K562 (cell line): ENCODE data around the gene CNTRL. TPM values are rescaled to one million over a fixed set of nuclear protein-coding genes. Genes with fewer than 3 reads are reported as not detected.

Experiments
- ATAC-seq: fragments of 200-7000 bp; cut with Tn5 transposase; 3 replicates; pipeline ENCODE4 v1.9.1; 2020; ENCODE audit warnings: moderate library complexity
- Bru-seq: library from RNA; stranded (reverse); fragments of 400-500 nt; gene quantifications from one replicate; lab custom pipeline; 2021; lab: Mats Ljungman, UMichigan
- BruChase-seq, 2 experiments: library from RNA; stranded (reverse); fragments of 400-500 nt; gene quantifications; one replicate each; lab custom pipeline; 2021; lab: Mats Ljungman, UMichigan
- BruUV-seq: library from RNA; stranded (reverse); fragments of 400-500 nt; replicated peaks from 2 replicates; lab custom pipeline; 2021; lab: Mats Ljungman, UMichigan
- CTCF ChIA-PET: fragments of 300-600 bp; formaldehyde crosslinking; extraction: SDS; loops from one replicate; lab custom pipeline; 2021; ENCODE audit warnings: low intra/inter-chr PET ratio; lab: Yijun Ruan, JAX
- POLR2A ChIA-PET: fragments of 300-600, 350-650 bp; sonication (Branson Sonifier 250); formaldehyde crosslinking; extraction: SDS; loops from one replicate; lab custom pipeline; 2021; ENCODE audit warnings: antibody characterized with exemption, inconsistent platforms; lab: Yijun Ruan, JAX
- DNase-seq, 4 experiments: peaks; one replicate each; pipeline versions ENCODE4 v3.0.0 to v3.0.0-alpha.2; 2011 to 2018; ENCODE audit warnings: low spot score in 3 of 4, mixed read lengths in 3 of 4; ENCODE audit errors: extremely low read depth in 1 of 4
- FAIRE-seq: peaks from 2 replicates; lab custom pipeline; 2011; peaks lifted over from hg19 to GRCh38; lab: Jason Lieb, UNC
- H2AFZ ChIP-seq: 2 replicates; pipeline ENCODE4 v1.6.0; 2011; ENCODE audit warnings: low read depth, low read length, control low read depth, inconsistent platforms
- H3K27ac ChIP-seq: fragments of 200-600 bp; 3 replicates; pipeline ENCODE4 v1.8.0; 2011; ENCODE audit warnings: low read depth, mild to moderate bottlenecking, control low read depth, inconsistent platforms, low read length, moderate library complexity, mixed read lengths; ENCODE audit errors: extremely low read depth
- H3K27me3 ChIP-seq, 2 experiments: fragments of 300-600 bp in 1 of 2; 2 replicates in 1 of 2; 3 replicates in 1 of 2; pipeline versions ENCODE4 v1.6.0 to v1.8.0; 2011; ENCODE audit warnings: inconsistent platforms in 2 of 2, low read length in 2 of 2, mild to moderate bottlenecking in 1 of 2, mixed read lengths in 1 of 2, moderate library complexity in 1 of 2; ENCODE audit not compliant: control insufficient read depth in 2 of 2, insufficient read depth in 2 of 2
- H3K36me3 ChIP-seq: fragments of 300-600 bp; 3 replicates; pipeline ENCODE4 v1.8.0; 2011; ENCODE audit warnings: mild to moderate bottlenecking, low read length, inconsistent platforms; ENCODE audit not compliant: control insufficient read depth, insufficient read depth
- H3K4me1 ChIP-seq, 2 experiments: fragments of 200-600 bp in 1 of 2; replicated peaks in 1 of 2; 2 replicates in 1 of 2; 3 replicates in 1 of 2; pipeline versions ENCODE4 v1.5.1 to v1.8.0; 2011; ENCODE audit warnings: inconsistent platforms in 2 of 2, low read length in 2 of 2, mild to moderate bottlenecking in 1 of 2, mixed read lengths in 1 of 2, moderate library complexity in 1 of 2; ENCODE audit not compliant: control insufficient read depth in 2 of 2, insufficient read depth in 2 of 2
- H3K4me2 ChIP-seq: 2 replicates; pipeline ENCODE4 v1.6.1; 2011; ENCODE audit warnings: low read length, control low read depth, inconsistent platforms, mixed read lengths; ENCODE audit not compliant: insufficient read depth
- H3K4me3 ChIP-seq: fragments of 200-600 bp; sonication (generic), shearing (Covaris generic); 2 replicates; pipeline ENCODE4 v1.5.1; 2016; ENCODE audit warnings: control low read depth, inconsistent platforms
- H3K79me2 ChIP-seq: fragments of 200-600 bp; 3 replicates; pipeline ENCODE4 v1.8.0; 2011; ENCODE audit warnings: low read length, inconsistent platforms; ENCODE audit not compliant: control insufficient read depth, insufficient read depth
- H3K9ac ChIP-seq, 2 experiments: 2 replicates each; pipeline versions ENCODE4 v1.6.0 to v1.6.1; 2011; ENCODE audit warnings: low read depth in 2 of 2, low read length in 2 of 2, control low read depth in 1 of 2, inconsistent platforms in 1 of 2, mild to moderate bottlenecking in 1 of 2, mixed read lengths in 1 of 2; ENCODE audit not compliant: insufficient read depth in 1 of 2
- H3K9me1 ChIP-seq: one replicate; pipeline ENCODE4 v1.6.0; 2011; ENCODE audit warnings: inconsistent platforms, mild to moderate bottlenecking, low read length, moderate library complexity; ENCODE audit not compliant: control insufficient read depth, insufficient read depth
- H3K9me3 ChIP-seq: replicated peaks from 2 replicates; pipeline ENCODE4 v1.5.1; 2011; ENCODE audit warnings: low read depth, low read length, inconsistent platforms; ENCODE audit not compliant: control insufficient read depth, insufficient read depth
- H4K20me1 ChIP-seq: replicated peaks from 2 replicates; pipeline ENCODE4 v1.6.1; 2011; ENCODE audit warnings: low read length, inconsistent platforms, mixed read lengths; ENCODE audit not compliant: control insufficient read depth, insufficient read depth
- ERF ChIP-seq: fragments of 450-650 bp; formaldehyde crosslinking; IDR thresholded peaks from 2 replicates; pipeline ENCODE4 v1.4.0; 2020; ENCODE audit warnings: mild to moderate bottlenecking, mixed read lengths
- NFIC ChIP-seq: fragments of 450-650 bp; IDR thresholded peaks from 2 replicates; pipeline ENCODE4 v1.6.1; 2017; ENCODE audit warnings: mild to moderate bottlenecking, inconsistent platforms
- SNRNP70 ChIP-seq: fragments of 200-400 bp; formaldehyde crosslinking; optimal IDR thresholded peaks from 2 replicates; pipeline ENCODE3; 2017; ENCODE audit warnings: low read depth, low read length
- TAF7 ChIP-seq: fragments of 450-650 bp; IDR thresholded peaks from 2 replicates; pipeline ENCODE4 v1.6.1; 2016; ENCODE audit warnings: missing genetic modification characterization, missing compliant biosample characterization
- ZNF311 ChIP-seq: fragments of 250-450 bp; sonication (Bioruptor Pico); IDR thresholded peaks from 2 replicates; pipeline ENCODE4 v1.4.0; 2020; ENCODE audit warnings: mild to moderate bottlenecking, moderate library complexity
- ZNF354B ChIP-seq: fragments of 250-450 bp; sonication (Bioruptor Pico); IDR thresholded peaks from 2 replicates; pipeline ENCODE4 v1.4.0; 2020
- ZNF518B ChIP-seq: fragments of 250-450 bp; sonication (Bioruptor Pico); IDR thresholded peaks from 2 replicates; pipeline ENCODE4 v1.5.0; 2021; ENCODE audit warnings: mild to moderate bottlenecking, moderate library complexity
- WGBS: fragments of 100-300 bp; shearing (Covaris generic); methylation state at CpG from one replicate; pipeline ENCODE4 v1.1.6; 2016; ENCODE audit warnings: low coverage, mixed read lengths; ENCODE audit not compliant: insufficient coverage; ENCODE audit errors: missing lambda C conversion rate; 5-methylcytosine and 5-hydroxymethylcytosine counted together
- in situ Hi-C: fragments of 300-500 bp; cut with MboI; formaldehyde crosslinking; loops from 4 replicates; pipeline ENCODE4 v1.15.0; 2018; ENCODE audit warnings: inconsistent platforms, mixed read lengths
- intact Hi-C: fragments of 100-400 bp; cut with micrococcal nuclease; formaldehyde crosslinking; loops from 2 replicates; pipeline ENCODE4 v1.14.2; 2022
- long read RNA-seq, 3 experiments: library from polyadenylated mRNA in 2 of 3; library from RNA in 1 of 3; unstranded in 2 of 3; stranded (forward) in 1 of 3; transcript quantifications; one replicate each; pipeline ENCODE4 v2.0.0, GENCODE V29; 2019 to 2022
- polyA minus RNA-seq, 3 experiments: library from RNA; depleted of rRNA, polyadenylated mRNA; stranded (reverse); fragments of >200 nt; gene quantifications; 2 replicates each; pipeline ENCODE4 v1.2.3, GENCODE V29; 2011
- polyA plus RNA-seq, 8 experiments: library from polyadenylated mRNA; depleted of rRNA in 4 of 8; stranded (reverse) in 5 of 8; unstranded in 3 of 8; fragments of >200 nt; fragmentation: Nextera tagmentation in 2 of 8; fragmentation: Illumina TruSeq in 1 of 8; extraction: Ambion mirVana in 2 of 8; extraction: Trizol in 1 of 8; gene quantifications; 2 replicates each; pipeline versions ENCODE4 v1.2.1 to v1.2.3, GENCODE V29; 2011 to 2014; ENCODE audit warnings: inconsistent platforms in 1 of 8, missing spikeins in 1 of 8
- total RNA-seq, 7 experiments: library from RNA; depleted of rRNA in 6 of 7; stranded (reverse); fragments of >200 nt in 6 of 7; fragmentation: Illumina TruSeq in 2 of 7; extraction: Trizol in 2 of 7; gene quantifications; 2 replicates each; pipeline versions ENCODE4 v1.2.1 to v1.2.3, GENCODE V29; 2011 to 2021; ENCODE audit warnings: low replicate concordance in 1 of 7

The CNTRL gene, protein sequence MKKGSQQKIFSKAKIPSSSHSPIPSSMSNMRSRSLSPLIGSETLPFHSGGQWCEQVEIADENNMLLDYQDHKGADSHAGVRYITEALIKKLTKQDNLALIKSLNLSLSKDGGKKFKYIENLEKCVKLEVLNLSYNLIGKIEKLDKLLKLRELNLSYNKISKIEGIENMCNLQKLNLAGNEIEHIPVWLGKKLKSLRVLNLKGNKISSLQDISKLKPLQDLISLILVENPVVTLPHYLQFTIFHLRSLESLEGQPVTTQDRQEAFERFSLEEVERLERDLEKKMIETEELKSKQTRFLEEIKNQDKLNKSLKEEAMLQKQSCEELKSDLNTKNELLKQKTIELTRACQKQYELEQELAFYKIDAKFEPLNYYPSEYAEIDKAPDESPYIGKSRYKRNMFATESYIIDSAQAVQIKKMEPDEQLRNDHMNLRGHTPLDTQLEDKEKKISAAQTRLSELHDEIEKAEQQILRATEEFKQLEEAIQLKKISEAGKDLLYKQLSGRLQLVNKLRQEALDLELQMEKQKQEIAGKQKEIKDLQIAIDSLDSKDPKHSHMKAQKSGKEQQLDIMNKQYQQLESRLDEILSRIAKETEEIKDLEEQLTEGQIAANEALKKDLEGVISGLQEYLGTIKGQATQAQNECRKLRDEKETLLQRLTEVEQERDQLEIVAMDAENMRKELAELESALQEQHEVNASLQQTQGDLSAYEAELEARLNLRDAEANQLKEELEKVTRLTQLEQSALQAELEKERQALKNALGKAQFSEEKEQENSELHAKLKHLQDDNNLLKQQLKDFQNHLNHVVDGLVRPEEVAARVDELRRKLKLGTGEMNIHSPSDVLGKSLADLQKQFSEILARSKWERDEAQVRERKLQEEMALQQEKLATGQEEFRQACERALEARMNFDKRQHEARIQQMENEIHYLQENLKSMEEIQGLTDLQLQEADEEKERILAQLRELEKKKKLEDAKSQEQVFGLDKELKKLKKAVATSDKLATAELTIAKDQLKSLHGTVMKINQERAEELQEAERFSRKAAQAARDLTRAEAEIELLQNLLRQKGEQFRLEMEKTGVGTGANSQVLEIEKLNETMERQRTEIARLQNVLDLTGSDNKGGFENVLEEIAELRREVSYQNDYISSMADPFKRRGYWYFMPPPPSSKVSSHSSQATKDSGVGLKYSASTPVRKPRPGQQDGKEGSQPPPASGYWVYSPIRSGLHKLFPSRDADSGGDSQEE (N-terminal part only)
- total RNA-seq (2011; cell fraction: chromatin; rRNA removed; ENCODE audit: low replicate concordance), result 21.2 and 121 TPM in 2 replicates
- total RNA-seq (2011; cell fraction: nucleolus; rRNA removed), result 6.3 and 12.8 TPM in 2 replicates
- 24.6 and 27.5 TPM in 2 replicates for total RNA-seq (2011; cell fraction: nucleoplasm; rRNA removed)
- total RNA-seq (2014; rRNA removed), result 16.9 and 18.3 TPM in 2 replicates
- 28.9 and 34.2 TPM in 2 replicates for total RNA-seq (2014; rRNA removed; fragmentation: Illumina TruSeq; extraction: Trizol)
- 25.8 and 27.3 TPM in 2 replicates for total RNA-seq (2015; rRNA removed; fragmentation: Illumina TruSeq; extraction: Trizol)
- 19.0 and 20.5 TPM in 2 replicates for total RNA-seq (2021)
- 25.4 and 28.0 TPM in 2 replicates for polyA plus RNA-seq (2011; rRNA removed)
- polyA plus RNA-seq (2011; cell fraction: cytosol; rRNA removed), result 9.7 and 12.7 TPM in 2 replicates
- 28.5 and 31.2 TPM in 2 replicates for polyA plus RNA-seq (2011; cell fraction: nucleus; rRNA removed)
- 15.4 and 26.7 TPM in 2 replicates for polyA plus RNA-seq (2012)
- 22.2 and 24.0 TPM in 2 replicates for polyA plus RNA-seq (2014; fragmentation: Illumina TruSeq; extraction: Trizol)
- 10 to 100 TPM in 1 of 2 experiments, 1 to 10 TPM in 1; 9.2 to 10.5 TPM for polyA plus RNA-seq (2014; fragmentation: Nextera tagmentation; extraction: Ambion mirVana)
- polyA plus RNA-seq (2014; rRNA removed), result 16.1 and 19.1 TPM in 2 replicates
- polyA minus RNA-seq (2011; rRNA and poly(A)+ RNA removed), result 39.5 and 47.9 TPM in 2 replicates
- polyA minus RNA-seq (2011; cell fraction: cytosol; rRNA and poly(A)+ RNA removed), result 15.1 and 15.9 TPM in 2 replicates
- polyA minus RNA-seq (2011; cell fraction: nucleus; rRNA and poly(A)+ RNA removed), result 24.4 and 48.9 TPM in 2 replicates
- Bru-seq, nascent RNA, result percentile 75 among the genes with signal in this experiment
- BruChase-seq, experiment 1, labeled RNA remaining after a 2-hour chase, result percentile 82 among the genes with signal in this experiment
- percentile 82 among the genes with signal in this experiment for BruChase-seq, experiment 2, labeled RNA remaining after a 6-hour chase
- long read RNA-seq, experiment 1, partial matches to known transcripts, result 25 of 40 reads
- long read RNA-seq, experiment 1, other reads (novel, unspliced or antisense), result 14 of 40 reads
- long read RNA-seq, experiment 2, partial matches to known transcripts, result 4 of 7 reads
- long read RNA-seq, experiment 2, other reads (novel, unspliced or antisense), result 3 of 7 reads
- long read RNA-seq, experiment 3, partial matches to known transcripts, result 18 of 23 reads
- long read RNA-seq, experiment 3, other reads (novel, unspliced or antisense), result 5 of 23 reads

- in situ Hi-C loops, result no loop called here
- H3K4me1 ChIP-seq, result peaks cover 7 to 20% of the 10 kb centered on the region in 2 experiments; a peak in 4 of 5 replicates
- no peaks in the 10 kb centered on the region for H3K9me3 ChIP-seq
- intact Hi-C loops, result loop anchor here (2.0 to 10.0 kb wide), 2 partner anchors 46 to 200 kb away; partner anchors contain the start of gene PHF19
- H3K4me3 ChIP-seq, result peak within 1 kb of the TSS; percentile 81
- no peaks in the 10 kb centered on the region for H3K27me3 ChIP-seq
- ChIA-PET CTCF (interaction anchor here (0.6 kb wide), 1 partner anchor 23 kb away, joined by 7 read pairs; no protein-coding TSS in a partner anchor), POLR2A (interaction anchor here (0.6 to 1.2 kb wide), 3 partner anchors 47 to 95 kb away, joined by 3 to 4 read pairs (median 3); no protein-coding TSS in a partner anchor)
- peak within 1 kb of the TSS; percentile 98 for H2AFZ ChIP-seq
- H3K9ac ChIP-seq, result peak within 1 kb of the TSS; percentile 84 to 94
- peak; percentile 86 to 95 (median 86) for DNase-seq
- H4K20me1 ChIP-seq, result no peaks in the 10 kb centered on the region
- peaks cover 14% of the 10 kb centered on the region for H3K79me2 ChIP-seq
- ATAC-seq, result peak; percentile 94
- peak within 1 kb of the TSS; percentile 93 for H3K27ac ChIP-seq
- TSS peak; percentile 83 for BruUV-seq
- FAIRE-seq, result peak; percentile 81
- under 1% methylated on average over 81 of the region's 85 CpGs for WGBS
- no peaks in the 10 kb centered on the region for H3K9me1 ChIP-seq
- peak within 1 kb of the TSS; percentile 98 for H3K4me2 ChIP-seq
- no peaks in the 10 kb centered on the region for H3K36me3 ChIP-seq
- TF ChIP-seq TAF7 (tag) (peak; percentile 36), ZNF311 (CRISPR knock-in tag) (no peak), ZNF354B (no peak), ERF (peak; percentile 39; the same call in 1 of the 2 replicates), ZNF518B (CRISPR knock-in tag) (no peak), NFIC (peak; percentile 26; the same call in 1 of the 2 replicates), SNRNP70 (no peak)
These were observed at the start of gene CNTRL for GRCh38 chr9:121074370-121075250. TSS of gene CNTRL (plus strand) at chr9:121074955. CDS start at chr9:121088327, 13,372 bp downstream.
